CD4-positive, alpha-beta T cell treated with Interferon alpha-2 for 1 hour (primary cell): ENCODE measurements around the gene GPR27.

Source experiments
- DNase-seq, 2 donors: peaks; one replicate each; pipeline ENCODE4 v3.0.0-alpha.2; 2020 to 2022

Gene GPR27

GRCh38 chr3:71753701-71754609, at the start of gene GPR27:
GPR27 (plus strand) TSS chr3:71753855; CDS start chr3:71754050, 195 bp downstream.
- no peak for DNase-seq

- no peak for DNase-seq
These were observed 48.7 kb upstream of the GPR27 start for GRCh38 chr3:71704915-71705314.

GRCh38 chr3:71705681-71706080, 48.0 kb upstream of the GPR27 start:
- DNase-seq, result no peak

GRCh38 chr3:71707595-71707994, 46.1 kb upstream of the GPR27 start:
- no peak for DNase-seq

GRCh38 chr3:71708476-71709105, 45.1 kb upstream of the GPR27 start:
- no peak for DNase-seq

GRCh38 chr3:71709908-71710511, 43.6 kb upstream of the GPR27 start:
- DNase-seq, result peak in 1 of 2 donors; percentile 37

GRCh38 chr3:71710906-71711494, 42.7 kb upstream of the GPR27 start:
- peak in 1 of 2 donors; percentile 74 for DNase-seq

GRCh38 chr3:71713041-71713440, 40.6 kb upstream of the GPR27 start:
- DNase-seq, result no peak

GRCh38 chr3:71714595-71714994, 39.1 kb upstream of the GPR27 start:
- DNase-seq, result no peak

- peak in 1 of 2 donors; percentile 55 for DNase-seq
These were observed 35.6 kb upstream of the GPR27 start for GRCh38 chr3:71718072-71718471.

GRCh38 chr3:71721002-71721401, 32.7 kb upstream of the GPR27 start:
- no peak for DNase-seq

GRCh38 chr3:71721651-71722157, 32.0 kb upstream of the GPR27 start:
- DNase-seq, result peak in 1 of 2 donors; percentile 67

GRCh38 chr3:71722693-71723092, 31.0 kb upstream of the GPR27 start:
- no peak for DNase-seq

GRCh38 chr3:71723452-71724170, 30.0 kb upstream of the GPR27 start:
- peak; percentile 60 to 84 for DNase-seq

GRCh38 chr3:71724171-71724453, 29.5 kb upstream of the GPR27 start:
- DNase-seq, result no peak

GRCh38 chr3:71724584-71725270, 28.9 kb upstream of the GPR27 start:
- peak in 1 of 2 donors; percentile 33 for DNase-seq

- DNase-seq, result peak in 1 of 2 donors; percentile 54
These were observed 28.2 kb upstream of the GPR27 start, which contains the start of gene EIF4E3 for GRCh38 chr3:71725271-71725991. EIF4E3 (minus strand) TSS chr3:71725402; CDS start chr3:71725367, 35 bp downstream.

GRCh38 chr3:71726146-71726545, 27.5 kb upstream of the GPR27 start:
- peak; percentile 23 to 78 for DNase-seq

GRCh38 chr3:71728632-71729342, 24.9 kb upstream of the GPR27 start:
- DNase-seq, result peak in 1 of 2 donors; percentile 52

GRCh38 chr3:71732637-71733036, 21.0 kb upstream of the GPR27 start:
- no peak for DNase-seq
